Mammary epithelial cell (primary cell): ENCODE measurements around the gene ACSM4.

Experiments used
- EZH2 ChIP-seq: IDR thresholded peaks from 2 replicates; pipeline ENCODE4 v1.6.1; 2012; ENCODE audit warnings: low read length, inconsistent platforms, borderline replicate concordance
- TF ChIP-seq, protein P1 (sequence below), 2 donors: IDR thresholded peaks in 1 of 2; conservative IDR thresholded peaks in 1 of 2; 2 replicates each; pipeline ENCODE4 v1.5.1; 2011 to 2012; ENCODE audit warnings: inconsistent platforms in 2 of 2, low read length in 2 of 2, mild to moderate bottlenecking in 2 of 2, control low read depth in 1 of 2, low read depth in 1 of 2; ENCODE audit not compliant: insufficient read depth in 1 of 2; ENCODE audit errors: extremely low read depth in 1 of 2

DNA sequence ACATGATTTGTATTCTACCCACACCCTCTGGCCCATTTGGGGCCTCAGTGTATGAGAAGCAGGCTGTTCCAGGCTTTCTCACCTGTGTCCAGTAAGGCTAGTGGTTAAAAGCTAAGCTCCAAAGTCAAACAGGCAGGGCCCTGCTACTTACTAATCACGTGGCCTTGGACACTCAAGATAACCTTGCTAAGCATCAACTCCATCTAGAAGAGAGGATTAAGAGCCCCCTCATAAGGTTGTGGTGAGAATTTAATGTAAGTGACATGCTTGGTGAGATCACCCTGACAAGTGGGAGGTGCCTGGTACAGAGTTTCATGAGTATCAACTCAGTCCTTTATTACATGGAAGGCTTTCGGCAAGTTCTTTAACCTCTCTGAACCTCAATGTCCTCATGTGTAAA is 17.8 kb downstream of the ACSM4 start:
- TF ChIP-seq EZH2: no peak
- TF ChIP-seq, protein P1, sequence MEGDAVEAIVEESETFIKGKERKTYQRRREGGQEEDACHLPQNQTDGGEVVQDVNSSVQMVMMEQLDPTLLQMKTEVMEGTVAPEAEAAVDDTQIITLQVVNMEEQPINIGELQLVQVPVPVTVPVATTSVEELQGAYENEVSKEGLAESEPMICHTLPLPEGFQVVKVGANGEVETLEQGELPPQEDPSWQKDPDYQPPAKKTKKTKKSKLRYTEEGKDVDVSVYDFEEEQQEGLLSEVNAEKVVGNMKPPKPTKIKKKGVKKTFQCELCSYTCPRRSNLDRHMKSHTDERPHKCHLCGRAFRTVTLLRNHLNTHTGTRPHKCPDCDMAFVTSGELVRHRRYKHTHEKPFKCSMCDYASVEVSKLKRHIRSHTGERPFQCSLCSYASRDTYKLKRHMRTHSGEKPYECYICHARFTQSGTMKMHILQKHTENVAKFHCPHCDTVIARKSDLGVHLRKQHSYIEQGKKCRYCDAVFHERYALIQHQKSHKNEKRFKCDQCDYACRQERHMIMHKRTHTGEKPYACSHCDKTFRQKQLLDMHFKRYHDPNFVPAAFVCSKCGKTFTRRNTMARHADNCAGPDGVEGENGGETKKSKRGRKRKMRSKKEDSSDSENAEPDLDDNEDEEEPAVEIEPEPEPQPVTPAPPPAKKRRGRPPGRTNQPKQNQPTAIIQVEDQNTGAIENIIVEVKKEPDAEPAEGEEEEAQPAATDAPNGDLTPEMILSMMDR (conservative IDR thresholded peaks at IDR 0.05 in 1 of 2, IDR thresholded peaks at IDR 0.05 in 1 of 2; ENCODE audit: extremely low read depth in 1 of 2, insufficient read depth in 1 of 2, low read depth in 1 of 2, low read length in 2 of 2): no peak
